Activated T-helper 1 cell treated with anti-CD3 and anti-CD28 coated beads, Interleukin-2, amount 50 U/mL, for 16 hours (primary cell): ENCODE results near the gene TRIOBP.
A peak's percentile ranks its signal among the peaks of the same experiment; 100 is the strongest.

Experiments
- DNase-seq, 2 donors: peaks; one replicate each; pipeline ENCODE4 v3.0.0-alpha.2; 2020; ENCODE audit warnings: low read depth in 1 of 2, low spot score in 1 of 2

The TRIOBP gene

GRCh38 chr22:37804352-37804880 is 107.6 kb downstream of the TRIOBP start:
- no peak for DNase-seq

- peak; percentile 38 to 40 for DNase-seq
These were observed 108.3 kb downstream of the TRIOBP start for GRCh38 chr22:37804881-37805809.

- no peak for DNase-seq
These were observed 109.0 kb downstream of the TRIOBP start for GRCh38 chr22:37805810-37806277.

- no peak for DNase-seq
These were observed 109.8 kb downstream of the TRIOBP start for GRCh38 chr22:37806409-37807333.

- DNase-seq = peak; percentile 65 to 68
These were observed 110.8 kb downstream of the TRIOBP start, which contains the start of gene GCAT for GRCh38 chr22:37807410-37808293. GCAT (plus strand) TSS chr22:37807934; CDS start chr22:37807968, 34 bp downstream.

- DNase-seq = no peak
These were observed 111.4 kb downstream of the TRIOBP start for GRCh38 chr22:37808294-37808657.

GRCh38 chr22:37809672-37810333 is 113.0 kb downstream of the TRIOBP start:
- no peak for DNase-seq

GRCh38 chr22:37811867-37812266 is 115.0 kb downstream of the TRIOBP start:
- DNase-seq = no peak

GRCh38 chr22:37812869-37813678 is 116.2 kb downstream of the TRIOBP start:
- DNase-seq = no peak

GRCh38 chr22:37815593-37815992 is 118.7 kb downstream of the TRIOBP start:
- DNase-seq = no peak

- DNase-seq = no peak
These were observed 119.8 kb downstream of the TRIOBP start for GRCh38 chr22:37816543-37817180.

- DNase-seq = peak; percentile 70 to 72
These were observed 121.0 kb downstream of the TRIOBP start for GRCh38 chr22:37817705-37818408.

GRCh38 chr22:37818409-37819104 is 121.7 kb downstream of the TRIOBP start:
- peak; percentile 33 to 45 for DNase-seq

GRCh38 chr22:37819105-37819433 is 122.2 kb downstream of the TRIOBP start:
- DNase-seq = no peak

- DNase-seq = no peak
These were observed 123.5 kb downstream of the TRIOBP start for GRCh38 chr22:37820350-37820749.

- DNase-seq = no peak
These were observed 125.4 kb downstream of the TRIOBP start for GRCh38 chr22:37822079-37822833.
